DND-41 (cell line): Measurements from ENCODE around the gene CRYGB.

Source experiments
- ATAC-seq: fragments of 200-7000 bp; cut with Tn5 transposase; 3 replicates; pipeline ENCODE4 v1.9.1; 2021; ENCODE audit warnings: low read depth; ENCODE audit not compliant: insufficient read depth
- DNase-seq: peaks from one replicate; pipeline ENCODE4 v3.0.0-alpha.2; 2020
- H2AFZ ChIP-seq: 2 replicates; pipeline ENCODE4 v1.6.0; 2012; ENCODE audit warnings: low read depth, low read length
- H3K27ac ChIP-seq: 2 replicates; pipeline ENCODE4 v1.5.1; 2012; ENCODE audit warnings: low read length, inconsistent platforms
- H3K27me3 ChIP-seq: fragments of 200-600 bp; sonication (generic); 2 replicates; pipeline ENCODE4 v1.6.0; 2012; ENCODE audit warnings: low read length, mild to moderate bottlenecking, inconsistent platforms; ENCODE audit not compliant: insufficient read depth, poor library complexity
- H3K36me3 ChIP-seq: 2 replicates; pipeline ENCODE4 v1.5.1; 2012; ENCODE audit warnings: low read length, inconsistent platforms; ENCODE audit not compliant: insufficient read depth
- H3K4me1 ChIP-seq: 2 replicates; pipeline ENCODE4 v1.5.1; 2012; ENCODE audit warnings: mild to moderate bottlenecking, low read length; ENCODE audit not compliant: insufficient read depth
- H3K4me2 ChIP-seq: 2 replicates; pipeline ENCODE4 v1.6.0; 2012; ENCODE audit warnings: mild to moderate bottlenecking, moderate library complexity, low read length, inconsistent platforms; ENCODE audit not compliant: insufficient read depth
- H3K4me3 ChIP-seq, 2 experiments: fragments of 200-600 bp in 1 of 2; shearing (Covaris generic) in 1 of 2; 2 replicates each; pipeline ENCODE4 v1.5.1; 2012 to 2016; ENCODE audit warnings: inconsistent platforms in 2 of 2, low read length in 2 of 2, mild to moderate bottlenecking in 2 of 2, low read depth in 1 of 2, moderate library complexity in 1 of 2
- H3K79me2 ChIP-seq: 2 replicates; pipeline ENCODE4 v1.6.0; 2012; ENCODE audit warnings: low read length, inconsistent platforms; ENCODE audit not compliant: insufficient read depth
- H3K9ac ChIP-seq: 2 replicates; pipeline ENCODE4 v1.6.0; 2012; ENCODE audit warnings: low read depth, mild to moderate bottlenecking, inconsistent platforms, low read length, moderate library complexity
- H3K9me3 ChIP-seq: 2 replicates; pipeline ENCODE4 v1.5.1; 2012; ENCODE audit warnings: low read length, moderate library complexity, mild to moderate bottlenecking, inconsistent platforms; ENCODE audit not compliant: insufficient read depth, severe bottlenecking
- H4K20me1 ChIP-seq: 2 replicates; pipeline ENCODE4 v1.6.0; 2012; ENCODE audit warnings: low read length; ENCODE audit not compliant: insufficient read depth
- EZH2 ChIP-seq: IDR thresholded peaks from 3 replicates; pipeline ENCODE4 v1.6.1; 2012; ENCODE audit warnings: borderline replicate concordance, low read depth, mild to moderate bottlenecking, moderate library complexity, low read length, inconsistent platforms; ENCODE audit not compliant: severe bottlenecking
- TF ChIP-seq, protein P1 (sequence below): IDR thresholded peaks from 2 replicates; pipeline ENCODE4 v1.5.1; 2012; ENCODE audit warnings: borderline replicate concordance, low read length, moderate library complexity, mild to moderate bottlenecking; ENCODE audit not compliant: poor library complexity, severe bottlenecking; ENCODE audit errors: extremely low read depth

Gene CRYGB

DNA sequence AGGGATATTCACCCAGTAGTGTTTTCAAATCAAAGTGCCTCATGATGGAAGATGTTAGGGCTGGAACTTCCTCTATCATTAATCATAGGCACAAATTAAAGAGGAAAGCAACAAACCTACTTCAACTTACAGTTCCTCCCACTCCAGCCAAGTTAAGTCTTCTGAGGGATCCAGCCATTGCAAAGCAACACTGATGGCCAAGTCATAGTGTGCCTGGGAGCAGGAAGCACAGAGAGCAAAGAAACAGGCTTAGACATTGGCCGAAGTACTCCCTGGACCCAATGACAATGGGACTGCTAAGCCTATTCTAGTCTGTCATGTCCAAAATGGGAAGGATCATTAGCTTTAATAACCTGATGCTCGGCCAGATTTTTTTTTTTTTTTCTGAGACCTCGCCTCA is 36.9 kb upstream of the CRYGB start:
- ATAC-seq (no peak), DNase-seq (no peak)
- H2AFZ ChIP-seq = no peak overlapping the region
- no peaks in the 10 kb centered on the region for H3K9me3 ChIP-seq
- H3K4me1 ChIP-seq = no peaks in the 10 kb centered on the region
- no peak overlapping the region for H3K4me2 ChIP-seq
- no peaks in the 10 kb centered on the region for H3K36me3 ChIP-seq
- H3K79me2 ChIP-seq = no peaks in the 10 kb centered on the region
- no peak overlapping the region for H3K9ac ChIP-seq
- H3K4me3 ChIP-seq = no peak overlapping the region
- H3K27ac ChIP-seq = no peak overlapping the region
- no peak for TF ChIP-seq EZH2
- TF ChIP-seq, protein P1, sequence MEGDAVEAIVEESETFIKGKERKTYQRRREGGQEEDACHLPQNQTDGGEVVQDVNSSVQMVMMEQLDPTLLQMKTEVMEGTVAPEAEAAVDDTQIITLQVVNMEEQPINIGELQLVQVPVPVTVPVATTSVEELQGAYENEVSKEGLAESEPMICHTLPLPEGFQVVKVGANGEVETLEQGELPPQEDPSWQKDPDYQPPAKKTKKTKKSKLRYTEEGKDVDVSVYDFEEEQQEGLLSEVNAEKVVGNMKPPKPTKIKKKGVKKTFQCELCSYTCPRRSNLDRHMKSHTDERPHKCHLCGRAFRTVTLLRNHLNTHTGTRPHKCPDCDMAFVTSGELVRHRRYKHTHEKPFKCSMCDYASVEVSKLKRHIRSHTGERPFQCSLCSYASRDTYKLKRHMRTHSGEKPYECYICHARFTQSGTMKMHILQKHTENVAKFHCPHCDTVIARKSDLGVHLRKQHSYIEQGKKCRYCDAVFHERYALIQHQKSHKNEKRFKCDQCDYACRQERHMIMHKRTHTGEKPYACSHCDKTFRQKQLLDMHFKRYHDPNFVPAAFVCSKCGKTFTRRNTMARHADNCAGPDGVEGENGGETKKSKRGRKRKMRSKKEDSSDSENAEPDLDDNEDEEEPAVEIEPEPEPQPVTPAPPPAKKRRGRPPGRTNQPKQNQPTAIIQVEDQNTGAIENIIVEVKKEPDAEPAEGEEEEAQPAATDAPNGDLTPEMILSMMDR = no peak
- no peaks in the 10 kb centered on the region for H3K27me3 ChIP-seq
- H4K20me1 ChIP-seq = no peaks in the 10 kb centered on the region

DNA sequence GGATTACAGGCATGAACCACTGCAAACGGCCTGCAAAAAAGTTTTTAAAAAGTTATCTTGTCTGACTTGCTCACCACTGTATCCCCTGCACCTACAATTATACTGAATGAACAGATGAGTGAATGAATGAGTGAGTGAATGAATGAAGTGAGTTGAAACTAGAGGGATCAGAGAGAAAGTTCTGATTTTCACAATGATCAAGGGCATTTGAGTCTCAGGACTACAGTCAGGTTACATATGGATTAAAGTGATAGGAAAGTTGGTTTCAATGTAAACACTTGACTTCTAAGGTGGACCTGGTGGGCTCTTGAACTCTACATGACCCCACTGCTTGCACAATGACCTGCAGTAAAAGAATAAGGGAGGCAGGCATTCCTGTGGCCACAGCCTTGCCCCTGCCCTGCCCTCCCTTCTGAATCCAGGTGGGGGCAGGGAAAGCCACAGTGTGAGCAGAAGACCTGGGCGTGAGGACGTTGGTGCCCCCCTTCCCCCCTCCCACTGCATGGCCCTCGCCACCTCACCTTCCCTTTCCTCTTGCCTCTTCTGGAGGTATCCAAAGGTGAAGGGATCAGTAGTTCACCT is 33.2 kb upstream of the CRYGB start:
- no peak overlapping the region for H3K9ac ChIP-seq
- ATAC-seq = no peak

GRCh38 chr2:208175840-208176153 is 29.8 kb upstream of the CRYGB start:
- ATAC-seq = 0 out of 3 replicates have a peak, but pooled peaks have one; percentile 39
- Histone ChIP-seq H3K4me2 (no peak overlapping the region), H2AFZ (peak overlapping the region; percentile 62)

More for the DNA sequence above, 33.2 kb upstream of the CRYGB start:
- no peaks in the 10 kb centered on the region for H3K79me2 ChIP-seq
- H2AFZ ChIP-seq = no peak overlapping the region
- no peak for DNase-seq
- H3K27ac ChIP-seq = no peak overlapping the region
- TF ChIP-seq EZH2 = no peak
- TF ChIP-seq, protein P1 = no peak
- H4K20me1 ChIP-seq = no peaks in the 10 kb centered on the region
- H3K4me1 ChIP-seq = 0 out of 2 replicates have a peak, but pooled peaks cover 2% of the 10 kb centered on the region
- no peak overlapping the region for H3K4me2 ChIP-seq
- H3K27me3 ChIP-seq = no peaks in the 10 kb centered on the region
- H3K9me3 ChIP-seq = no peaks in the 10 kb centered on the region
- H3K36me3 ChIP-seq = no peaks in the 10 kb centered on the region
- H3K4me3 ChIP-seq = no peak overlapping the region

More at GRCh38 chr2:208175840-208176153, 29.8 kb upstream of the CRYGB start:
- H3K27ac ChIP-seq = no peak overlapping the region
- H3K36me3 ChIP-seq = no peaks in the 10 kb centered on the region
- H3K79me2 ChIP-seq = no peaks in the 10 kb centered on the region
- no peaks in the 10 kb centered on the region for H4K20me1 ChIP-seq
- no peaks in the 10 kb centered on the region for H3K9me3 ChIP-seq
- H3K4me1 ChIP-seq = 0 out of 2 replicates have a peak, but pooled peaks cover 2% of the 10 kb centered on the region
- no peak overlapping the region for H3K9ac ChIP-seq
- H3K27me3 ChIP-seq = no peaks in the 10 kb centered on the region
- DNase-seq = no peak
- TF ChIP-seq, protein P1 = no peak
- no peak for TF ChIP-seq EZH2
- H3K4me3 ChIP-seq = no peak overlapping the region
